ENCODE data around the gene HBM.
A peak's percentile ranks its signal among the peaks of the same experiment; 100 is the strongest.

GRCh38 chr16:117379-118365, 48.1 kb upstream of the HBM start:
- TF ChIP-seq CTCF (IDR thresholded peaks at IDR 0.05; ENCODE audit: borderline replicate concordance, extremely low read depth, low read length, poor library complexity, severe bottlenecking) (peak; percentile 78), EZH2 (IDR thresholded peaks at IDR 0.05; ENCODE audit: borderline replicate concordance, low read depth, low read length, severe bottlenecking) (no peak)
